Measurements from ENCODE around the gene YEATS2.

GRCh38 chr3:183687705-183688104, 9.9 kb upstream of the YEATS2 start:
- no peak for TF ChIP-seq CTCF (IDR thresholded peaks at IDR 0.05)
- TF ChIP-seq POLR2A (IDR thresholded peaks at IDR 0.05) = no peak

All from breast epithelium (tissue), 3 donors.